Renal cortical epithelial cell (primary cell): ENCODE results near the gene GARRE1. TPM values are rescaled to one million over a fixed set of nuclear protein-coding genes. Genes with fewer than 3 reads are reported as not detected.
A peak's percentile ranks its signal among the peaks of the same experiment; 100 is the strongest.
"Not testable (repeated sequence)": the region's sequence is repeated elsewhere in the genome, so short reads cannot be mapped to it uniquely, and the experiment has no call there.

Experiments
- DNase-seq: peaks from one replicate; pipeline ENCODE4 v3.0.0-alpha.2; 2011; ENCODE audit warnings: low read depth
- total RNA-seq: library from RNA; depleted of rRNA; stranded (reverse); fragments of >200 nt; gene quantifications from 2 replicates; pipeline ENCODE4 v1.2.3, GENCODE V29; 2014

The GARRE1 gene
- total RNA-seq, 1 donor from 2014 or later: 19.7 TPM

- DNase-seq: no peak
These were observed 3.2 kb downstream of the GARRE1 start for GRCh38 chr19:34257559-34257924.

GRCh38 chr19:34259367-34260095, 5.2 kb downstream of the GARRE1 start:
- no peak for DNase-seq

- no peak for DNase-seq
These were observed 6.4 kb downstream of the GARRE1 start for GRCh38 chr19:34260771-34261173.

GRCh38 chr19:34261334-34262109, 7.2 kb downstream of the GARRE1 start:
- no peak for DNase-seq

GRCh38 chr19:34263745-34264237, 9.4 kb downstream of the GARRE1 start:
- DNase-seq: no peak

DNA sequence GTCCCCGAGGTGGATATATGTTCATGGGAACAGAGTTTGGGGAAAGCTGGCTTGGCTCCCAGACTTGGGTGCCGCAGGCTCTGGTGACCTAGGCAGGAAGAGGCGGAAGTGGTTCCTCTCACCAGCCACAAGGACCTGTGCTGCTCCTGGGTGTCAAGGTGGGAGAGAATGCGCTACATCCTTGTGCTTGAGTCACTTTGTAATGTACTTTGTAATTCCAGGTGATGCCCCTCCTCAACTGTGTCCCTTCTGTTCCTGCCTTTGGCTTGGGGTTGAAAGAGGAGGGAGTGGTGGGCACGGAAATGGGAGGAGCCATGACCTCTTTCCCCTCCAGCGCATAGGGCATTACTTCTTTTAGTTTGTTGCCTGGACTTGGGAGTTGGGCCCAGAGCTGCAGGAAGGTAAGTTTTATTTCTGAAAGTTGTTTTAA, 10.9 kb downstream of the GARRE1 start:
- DNase-seq: peak; percentile 72

- DNase-seq: no peak
These were observed 14.7 kb downstream of the GARRE1 start for GRCh38 chr19:34269081-34269480.

- DNase-seq: no peak
These were observed 15.1 kb downstream of the GARRE1 start for GRCh38 chr19:34269489-34269888.

DNA sequence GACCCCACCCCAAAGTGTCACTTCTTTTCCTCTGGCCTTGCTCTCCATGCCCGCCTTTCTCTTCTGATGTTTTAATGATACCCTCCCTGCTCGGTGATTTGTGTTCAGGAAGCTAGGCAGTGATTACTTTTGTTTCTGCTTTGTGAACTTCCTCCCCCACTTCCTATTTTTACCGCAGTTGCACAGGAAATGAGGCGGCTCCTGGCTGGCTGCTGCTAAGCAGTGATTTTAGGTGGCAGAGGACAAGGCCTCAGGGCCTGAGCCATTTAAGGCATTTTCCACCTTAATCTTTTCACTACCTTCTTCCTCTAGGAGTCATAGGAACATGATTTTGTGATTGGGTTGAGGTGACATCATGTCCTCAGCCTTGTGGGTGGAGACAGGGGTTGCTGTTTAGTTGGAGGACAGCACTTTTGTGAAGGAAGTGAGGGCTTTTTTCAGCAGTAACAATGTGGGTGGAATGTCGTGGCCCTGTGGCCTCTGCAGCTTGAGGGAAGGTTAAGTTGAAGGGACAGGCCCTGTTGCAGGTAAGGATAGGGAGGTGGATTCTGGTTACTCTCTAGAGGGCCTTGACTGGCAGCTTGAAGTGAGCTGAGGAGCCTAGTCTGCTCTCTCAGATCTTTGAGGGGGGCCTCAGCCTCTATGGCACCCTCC, 15.7 kb downstream of the GARRE1 start:
- DNase-seq: peak; percentile 89

DNA sequence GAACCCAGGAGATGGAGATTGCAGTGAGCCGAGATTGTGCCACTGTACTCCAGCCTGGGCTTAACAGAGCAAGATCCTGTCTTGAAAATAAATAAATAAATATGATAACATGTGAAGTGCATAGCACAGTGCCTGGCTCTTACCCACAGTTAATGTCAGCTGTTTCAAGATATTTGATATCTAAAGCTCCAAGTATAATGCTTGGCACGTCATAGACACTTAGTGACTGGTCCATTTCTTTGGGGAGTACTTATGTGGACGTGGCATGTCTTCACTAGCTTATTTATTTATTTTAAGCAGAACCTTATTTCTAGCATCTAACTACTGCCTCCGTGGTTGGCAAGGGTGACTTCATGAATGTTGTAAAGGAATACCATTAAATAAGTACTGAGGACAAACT, 18.8 kb downstream of the GARRE1 start:
- DNase-seq: no peak

DNA sequence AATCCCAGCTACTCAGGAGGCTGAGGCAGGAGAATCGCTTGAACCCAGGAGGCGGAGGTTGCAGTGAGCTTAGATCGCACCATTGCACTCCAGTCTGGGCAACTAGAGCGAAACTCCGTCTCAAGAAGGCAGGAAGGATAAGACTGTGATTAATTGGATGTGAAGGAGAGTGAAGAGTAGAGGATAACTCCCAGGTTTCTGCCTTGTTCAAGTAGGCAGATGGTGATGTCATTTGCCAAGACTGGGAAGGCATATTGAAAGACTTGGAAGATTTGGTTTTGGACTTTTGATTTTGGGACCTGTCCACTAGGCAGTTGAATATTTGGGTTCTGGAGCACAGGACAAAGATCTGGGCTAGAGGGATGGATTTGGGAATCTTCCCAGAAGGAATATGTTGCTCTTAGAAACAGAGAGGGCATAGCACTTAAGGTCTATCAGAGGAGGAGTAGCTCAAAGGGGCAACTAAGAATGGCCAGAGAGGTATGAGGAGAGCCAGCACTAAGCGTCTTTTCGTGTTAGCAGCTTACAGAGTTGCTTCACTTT, 20.0 kb downstream of the GARRE1 start:
- DNase-seq: no peak

DNA sequence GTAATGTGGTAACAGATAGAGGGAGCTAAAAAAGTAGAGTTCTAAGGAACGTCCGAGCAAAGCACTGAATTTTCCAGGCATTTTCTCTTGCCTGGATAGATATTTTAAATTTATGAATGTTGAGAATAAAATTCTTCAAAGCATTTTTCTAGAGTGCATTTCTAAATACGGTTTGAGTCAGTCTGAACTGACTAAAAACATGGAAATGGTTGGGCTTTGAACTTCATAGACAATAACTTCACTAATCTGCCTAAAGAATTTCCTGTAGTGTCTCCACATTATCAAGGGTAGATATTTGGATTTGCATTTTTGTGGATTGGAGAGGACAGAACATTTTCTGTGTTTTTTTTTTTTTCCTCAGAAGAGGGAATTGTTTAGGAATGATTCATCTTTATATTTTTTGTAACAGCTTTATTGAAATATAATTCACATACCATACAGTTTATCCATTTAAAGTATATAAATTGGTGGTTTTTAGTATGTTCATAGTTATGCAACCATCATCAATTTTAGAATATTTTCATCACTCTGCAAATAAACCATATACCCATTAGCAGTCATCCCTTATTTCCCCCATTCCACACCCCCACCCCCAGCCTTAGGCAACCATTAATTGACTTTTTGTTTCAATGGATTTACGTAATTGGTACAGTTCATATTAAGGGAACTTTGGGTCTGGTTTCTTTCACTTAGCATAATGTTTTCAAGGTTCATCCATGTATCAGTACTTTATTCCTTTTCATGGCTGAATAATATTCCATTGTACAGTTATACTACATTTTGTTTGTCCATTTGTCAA, 20.7 kb downstream of the GARRE1 start:
- DNase-seq: no peak

DNA sequence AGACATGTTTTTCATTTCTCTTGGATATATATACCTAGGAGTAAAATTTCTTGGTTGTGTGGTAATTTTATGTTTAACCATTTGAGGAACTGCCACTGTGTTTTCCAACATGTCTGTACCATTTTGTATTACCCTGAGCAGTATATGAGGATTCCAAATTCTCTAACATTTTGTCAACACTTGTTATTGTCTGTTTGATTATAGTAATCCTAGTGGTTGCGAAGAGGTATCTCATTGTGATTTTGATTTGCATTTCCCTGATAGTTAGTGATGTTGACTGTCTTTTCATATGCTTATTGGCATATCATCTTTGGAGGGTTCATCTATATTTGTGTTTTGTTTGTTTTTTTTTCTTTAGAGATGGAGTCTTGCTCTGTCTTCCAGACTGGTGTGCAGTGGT, 21.4 kb downstream of the GARRE1 start:
- DNase-seq: no peak

DNA sequence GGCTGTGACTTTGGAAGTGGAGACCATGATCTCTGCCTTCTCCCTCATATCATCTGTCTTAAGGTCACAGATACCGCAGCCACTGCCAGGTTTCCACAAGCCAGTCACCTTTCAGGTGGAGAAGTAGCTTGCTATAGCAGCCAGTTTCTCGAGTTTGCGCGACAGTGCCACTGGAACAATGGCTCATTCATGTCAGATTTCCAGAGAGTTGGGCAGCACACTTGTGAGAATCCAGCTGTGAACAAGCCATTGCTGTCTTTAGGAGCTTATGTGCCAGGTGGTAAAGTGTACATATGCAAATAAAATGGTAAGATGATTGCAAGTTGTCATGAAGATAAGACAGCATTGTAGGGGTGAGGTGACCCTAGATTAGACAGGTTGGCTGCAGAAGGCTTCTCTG, 22.3 kb downstream of the GARRE1 start:
- no peak for DNase-seq

DNA sequence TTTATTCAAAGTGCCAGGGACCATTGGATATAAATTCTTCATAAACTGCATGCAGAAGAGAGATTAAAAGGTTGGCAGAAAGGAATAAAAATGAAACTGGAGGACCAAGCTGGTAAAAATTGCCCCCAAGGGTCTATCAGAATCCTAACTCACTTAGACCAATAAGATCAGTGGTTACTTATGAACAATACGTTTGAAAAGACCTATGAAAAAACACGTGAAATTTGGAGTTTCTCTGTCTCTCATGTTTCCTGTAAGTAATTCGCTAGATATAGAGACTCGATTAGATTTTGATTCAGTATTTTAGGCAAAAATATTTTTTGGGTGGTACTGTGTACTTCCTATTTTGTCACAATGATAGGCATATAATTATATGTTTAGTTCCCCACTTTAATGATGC, 22.9 kb downstream of the GARRE1 start:
- DNase-seq: no peak

DNA sequence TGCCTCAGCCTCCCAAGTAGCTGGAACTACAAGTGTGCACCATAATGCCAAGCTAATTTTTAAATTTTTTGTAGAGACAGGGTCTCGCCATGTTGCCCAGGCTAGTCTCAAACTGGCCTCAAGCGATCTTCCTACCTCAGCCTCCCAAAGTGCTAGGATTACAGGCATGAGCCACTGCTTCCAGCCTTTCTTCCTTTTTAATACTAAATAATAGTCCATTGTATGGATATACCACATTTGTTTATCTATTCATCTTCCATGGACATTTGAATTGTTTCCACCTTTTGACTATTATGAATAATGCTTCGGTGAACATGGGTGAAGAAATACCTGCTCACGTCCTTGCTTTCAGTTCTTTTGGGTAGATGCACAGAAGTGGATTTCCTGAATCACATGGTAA, 24.4 kb downstream of the GARRE1 start:
- no peak for DNase-seq

DNA sequence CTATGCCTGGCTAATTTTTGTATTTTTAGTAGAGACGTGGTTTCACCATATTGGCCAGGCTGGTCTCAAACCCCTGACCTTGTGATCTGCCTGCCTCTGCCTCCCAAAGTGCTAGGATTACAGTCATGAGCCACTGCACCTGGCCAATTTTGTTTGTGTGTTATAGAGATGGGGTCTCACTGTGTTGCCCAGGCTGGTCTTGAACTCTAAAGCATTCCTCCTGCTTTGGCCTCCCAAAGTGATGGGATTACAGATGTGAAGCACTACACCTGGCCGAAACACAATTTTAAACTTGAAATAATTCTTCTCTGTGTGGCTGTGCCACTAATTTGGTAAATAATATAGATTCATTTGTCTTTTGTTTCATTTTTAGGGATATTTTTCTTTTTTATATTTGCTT, 27.1 kb downstream of the GARRE1 start:
- not testable (repeated sequence) for DNase-seq

DNA sequence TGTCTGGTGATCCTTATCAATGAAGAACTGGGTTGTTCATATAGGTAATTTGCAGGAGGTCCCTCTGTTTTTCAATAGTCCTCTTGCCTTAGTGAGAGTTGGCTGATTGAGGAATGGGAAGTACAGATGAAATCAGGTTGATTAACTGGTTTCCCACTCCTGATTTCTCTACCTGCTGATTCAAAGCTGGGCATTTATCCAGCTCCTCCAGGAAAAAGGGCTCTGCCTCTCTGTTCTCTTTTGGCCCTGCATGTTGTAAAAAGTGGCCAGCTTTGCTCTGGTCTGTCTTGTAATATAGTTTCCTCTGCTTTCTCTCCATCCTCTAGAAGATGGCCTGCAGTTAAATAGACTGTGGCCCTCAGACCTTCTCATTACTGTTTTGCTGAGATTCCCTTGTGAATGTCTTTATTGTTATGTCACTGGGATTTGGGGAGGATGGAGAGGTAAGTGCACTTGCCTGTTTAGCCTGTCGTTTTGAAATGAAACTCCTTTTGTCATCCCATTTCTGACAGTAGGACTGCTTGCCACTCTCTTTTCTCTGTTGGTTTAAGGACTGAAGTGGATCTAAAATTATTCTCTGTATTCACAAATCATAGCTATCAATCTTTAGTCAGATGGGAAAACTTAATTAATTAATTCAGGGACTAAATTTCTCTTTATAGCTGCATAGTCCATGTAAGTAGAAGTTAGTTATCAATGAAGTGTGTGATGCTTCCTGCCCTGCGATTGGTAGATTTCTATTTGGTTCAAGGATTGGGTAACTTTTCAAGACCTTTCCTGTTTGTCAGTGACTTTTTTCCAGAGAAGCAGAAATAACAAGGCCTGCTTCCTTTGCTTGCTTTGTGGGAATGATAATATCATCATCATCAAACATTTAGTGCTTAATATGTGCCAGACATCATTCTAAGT, 28.5 kb downstream of the GARRE1 start:
- no peak for DNase-seq

GRCh38 chr19:34284505-34284904, 30.2 kb downstream of the GARRE1 start:
- no peak for DNase-seq

DNA sequence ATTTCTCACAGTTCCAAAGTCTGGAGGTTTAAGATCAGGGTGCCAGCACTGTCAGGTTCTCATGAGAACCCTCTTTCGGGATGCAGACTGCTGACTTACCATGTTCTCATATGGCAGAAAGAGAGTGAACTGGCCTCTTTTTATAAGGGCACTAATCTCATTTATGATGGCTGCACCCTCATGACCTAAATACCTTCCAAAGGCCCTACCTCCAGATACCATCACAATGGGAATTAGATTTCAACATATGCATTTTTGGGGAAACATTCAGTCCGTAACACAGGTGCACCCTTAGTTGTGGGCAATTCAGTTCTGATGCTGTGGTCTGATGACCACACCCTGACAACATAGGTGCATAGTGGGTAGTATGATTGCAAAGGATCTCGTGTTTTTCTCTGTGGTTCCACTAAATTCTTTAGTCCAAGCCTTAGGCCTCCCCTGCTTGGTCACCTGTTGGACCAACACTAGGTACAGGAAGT, 33.3 kb downstream of the GARRE1 start:
- DNase-seq: no peak
